ENCODE data around the gene TYK2.
A peak's percentile ranks its signal among the peaks of the same experiment; 100 is the strongest.

The TYK2 gene

DNA sequence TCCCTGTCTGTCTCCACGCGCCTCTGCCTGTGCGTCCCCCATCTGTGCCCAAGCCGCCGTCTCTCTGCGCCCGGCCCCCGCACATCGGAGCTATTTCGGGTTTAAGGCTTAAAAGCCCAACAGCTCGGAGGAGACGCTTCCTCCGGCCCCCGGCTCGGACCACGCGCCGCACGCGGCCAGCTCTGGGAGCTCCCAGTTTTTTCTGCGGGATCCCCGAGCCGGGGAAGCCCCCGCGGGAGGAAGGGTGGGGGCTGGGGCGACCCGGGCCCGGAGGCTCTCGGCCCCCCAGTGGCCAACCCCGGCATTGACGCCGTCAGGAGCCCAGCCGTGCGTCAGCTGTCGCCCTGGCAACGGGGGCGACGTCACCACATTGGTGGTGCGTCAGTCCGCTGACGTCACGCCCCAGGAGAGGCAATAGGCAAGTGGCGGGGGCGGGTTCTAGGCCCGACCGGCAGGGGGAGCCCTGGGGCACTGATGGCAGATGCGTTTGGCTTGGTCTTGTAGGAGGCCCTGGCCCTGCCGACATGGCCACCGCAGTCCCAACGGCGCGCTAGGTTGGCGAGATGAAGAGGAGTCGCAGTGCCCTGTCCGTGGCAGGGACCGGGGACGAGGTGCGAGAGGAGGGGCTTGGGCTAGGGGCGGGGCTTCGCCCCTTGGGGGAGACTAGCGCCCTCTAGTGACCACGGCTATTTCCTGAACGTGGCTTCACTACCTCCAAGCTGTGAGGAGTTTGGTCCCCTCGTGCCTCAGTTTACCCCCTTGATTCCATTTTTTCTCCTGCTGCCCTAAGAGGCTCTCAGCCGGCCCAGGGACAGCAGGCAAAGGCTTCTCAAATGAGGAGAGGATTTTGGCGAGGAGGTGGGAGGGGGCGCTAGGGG is 36.2 kb upstream of the TYK2 start (continued):
- TF ChIP-seq, protein P1, sequence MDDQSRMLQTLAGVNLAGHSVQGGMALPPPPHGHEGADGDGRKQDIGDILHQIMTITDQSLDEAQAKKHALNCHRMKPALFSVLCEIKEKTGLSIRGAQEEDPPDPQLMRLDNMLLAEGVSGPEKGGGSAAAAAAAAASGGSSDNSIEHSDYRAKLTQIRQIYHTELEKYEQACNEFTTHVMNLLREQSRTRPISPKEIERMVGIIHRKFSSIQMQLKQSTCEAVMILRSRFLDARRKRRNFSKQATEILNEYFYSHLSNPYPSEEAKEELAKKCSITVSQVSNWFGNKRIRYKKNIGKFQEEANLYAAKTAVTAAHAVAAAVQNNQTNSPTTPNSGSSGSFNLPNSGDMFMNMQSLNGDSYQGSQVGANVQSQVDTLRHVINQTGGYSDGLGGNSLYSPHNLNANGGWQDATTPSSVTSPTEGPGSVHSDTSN (CRISPR knock-in tag; IDR thresholded peaks at IDR 0.05): peak; percentile 45; the same call in 1 of the 2 replicates
- TF ChIP-seq, protein P2, sequence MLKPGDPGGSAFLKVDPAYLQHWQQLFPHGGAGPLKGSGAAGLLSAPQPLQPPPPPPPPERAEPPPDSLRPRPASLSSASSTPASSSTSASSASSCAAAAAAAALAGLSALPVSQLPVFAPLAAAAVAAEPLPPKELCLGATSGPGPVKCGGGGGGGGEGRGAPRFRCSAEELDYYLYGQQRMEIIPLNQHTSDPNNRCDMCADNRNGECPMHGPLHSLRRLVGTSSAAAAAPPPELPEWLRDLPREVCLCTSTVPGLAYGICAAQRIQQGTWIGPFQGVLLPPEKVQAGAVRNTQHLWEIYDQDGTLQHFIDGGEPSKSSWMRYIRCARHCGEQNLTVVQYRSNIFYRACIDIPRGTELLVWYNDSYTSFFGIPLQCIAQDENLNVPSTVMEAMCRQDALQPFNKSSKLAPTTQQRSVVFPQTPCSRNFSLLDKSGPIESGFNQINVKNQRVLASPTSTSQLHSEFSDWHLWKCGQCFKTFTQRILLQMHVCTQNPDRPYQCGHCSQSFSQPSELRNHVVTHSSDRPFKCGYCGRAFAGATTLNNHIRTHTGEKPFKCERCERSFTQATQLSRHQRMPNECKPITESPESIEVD (tag by site-specific recombination; IDR thresholded peaks at IDR 0.05): peak; percentile 43; the same call in 1 of the 2 replicates
- no peak for TF ChIP-seq PRDM1 (tag by site-specific recombination; IDR thresholded peaks at IDR 0.05)
- TF ChIP-seq, protein P3, sequence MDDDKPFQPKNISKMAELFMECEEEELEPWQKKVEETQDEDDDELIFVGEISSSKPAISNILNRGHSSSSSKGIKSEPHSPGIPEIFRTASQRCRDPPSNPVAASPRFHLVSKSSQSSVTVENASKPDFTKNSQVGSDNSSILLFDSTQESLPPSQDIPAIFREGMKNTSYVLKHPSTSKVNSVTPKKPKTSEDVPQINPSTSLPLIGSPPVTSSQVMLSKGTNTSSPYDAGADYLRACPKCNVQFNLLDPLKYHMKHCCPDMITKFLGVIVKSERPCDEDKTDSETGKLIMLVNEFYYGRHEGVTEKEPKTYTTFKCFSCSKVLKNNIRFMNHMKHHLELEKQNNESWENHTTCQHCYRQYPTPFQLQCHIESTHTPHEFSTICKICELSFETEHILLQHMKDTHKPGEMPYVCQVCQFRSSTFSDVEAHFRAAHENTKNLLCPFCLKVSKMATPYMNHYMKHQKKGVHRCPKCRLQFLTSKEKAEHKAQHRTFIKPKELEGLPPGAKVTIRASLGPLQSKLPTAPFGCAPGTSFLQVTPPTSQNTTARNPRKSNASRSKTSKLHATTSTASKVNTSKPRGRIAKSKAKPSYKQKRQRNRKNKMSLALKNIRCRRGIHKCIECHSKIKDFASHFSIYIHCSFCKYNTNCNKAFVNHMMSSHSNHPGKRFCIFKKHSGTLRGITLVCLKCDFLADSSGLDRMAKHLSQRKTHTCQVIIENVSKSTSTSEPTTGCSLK (tag by site-specific recombination; IDR thresholded peaks at IDR 0.05): no peak
- TF ChIP-seq, protein P4, sequence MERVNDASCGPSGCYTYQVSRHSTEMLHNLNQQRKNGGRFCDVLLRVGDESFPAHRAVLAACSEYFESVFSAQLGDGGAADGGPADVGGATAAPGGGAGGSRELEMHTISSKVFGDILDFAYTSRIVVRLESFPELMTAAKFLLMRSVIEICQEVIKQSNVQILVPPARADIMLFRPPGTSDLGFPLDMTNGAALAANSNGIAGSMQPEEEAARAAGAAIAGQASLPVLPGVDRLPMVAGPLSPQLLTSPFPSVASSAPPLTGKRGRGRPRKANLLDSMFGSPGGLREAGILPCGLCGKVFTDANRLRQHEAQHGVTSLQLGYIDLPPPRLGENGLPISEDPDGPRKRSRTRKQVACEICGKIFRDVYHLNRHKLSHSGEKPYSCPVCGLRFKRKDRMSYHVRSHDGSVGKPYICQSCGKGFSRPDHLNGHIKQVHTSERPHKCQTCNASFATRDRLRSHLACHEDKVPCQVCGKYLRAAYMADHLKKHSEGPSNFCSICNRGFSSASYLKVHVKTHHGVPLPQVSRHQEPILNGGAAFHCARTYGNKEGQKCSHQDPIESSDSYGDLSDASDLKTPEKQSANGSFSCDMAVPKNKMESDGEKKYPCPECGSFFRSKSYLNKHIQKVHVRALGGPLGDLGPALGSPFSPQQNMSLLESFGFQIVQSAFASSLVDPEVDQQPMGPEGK (tag by site-specific recombination; IDR thresholded peaks at IDR 0.05): peak; percentile 99
- TF ChIP-seq, protein P5, sequence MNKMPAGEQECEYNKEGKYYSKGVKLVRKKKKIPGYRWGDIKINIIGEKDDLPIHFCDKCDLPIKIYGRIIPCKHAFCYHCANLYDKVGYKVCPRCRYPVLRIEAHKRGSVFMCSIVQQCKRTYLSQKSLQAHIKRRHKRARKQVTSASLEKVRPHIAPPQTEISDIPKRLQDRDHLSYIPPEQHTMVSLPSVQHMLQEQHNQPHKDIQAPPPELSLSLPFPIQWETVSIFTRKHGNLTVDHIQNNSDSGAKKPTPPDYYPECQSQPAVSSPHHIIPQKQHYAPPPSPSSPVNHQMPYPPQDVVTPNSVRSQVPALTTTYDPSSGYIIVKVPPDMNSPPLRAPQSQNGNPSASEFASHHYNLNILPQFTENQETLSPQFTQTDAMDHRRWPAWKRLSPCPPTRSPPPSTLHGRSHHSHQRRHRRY (tag by site-specific recombination; IDR thresholded peaks at IDR 0.05): peak; percentile 81; the same call in 1 of the 2 replicates
- TF ChIP-seq ZNF239 (tag by site-specific recombination; IDR thresholded peaks at IDR 0.05): peak; percentile 95
- peak; percentile 87 for TF ChIP-seq YY1 (tag by site-specific recombination; IDR thresholded peaks at IDR 0.05)
- peak; percentile 97 for TF ChIP-seq GLIS1 (tag by site-specific recombination; IDR thresholded peaks at IDR 0.05)
- TF ChIP-seq, protein P6, sequence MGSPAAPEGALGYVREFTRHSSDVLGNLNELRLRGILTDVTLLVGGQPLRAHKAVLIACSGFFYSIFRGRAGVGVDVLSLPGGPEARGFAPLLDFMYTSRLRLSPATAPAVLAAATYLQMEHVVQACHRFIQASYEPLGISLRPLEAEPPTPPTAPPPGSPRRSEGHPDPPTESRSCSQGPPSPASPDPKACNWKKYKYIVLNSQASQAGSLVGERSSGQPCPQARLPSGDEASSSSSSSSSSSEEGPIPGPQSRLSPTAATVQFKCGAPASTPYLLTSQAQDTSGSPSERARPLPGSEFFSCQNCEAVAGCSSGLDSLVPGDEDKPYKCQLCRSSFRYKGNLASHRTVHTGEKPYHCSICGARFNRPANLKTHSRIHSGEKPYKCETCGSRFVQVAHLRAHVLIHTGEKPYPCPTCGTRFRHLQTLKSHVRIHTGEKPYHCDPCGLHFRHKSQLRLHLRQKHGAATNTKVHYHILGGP (tag by site-specific recombination; IDR thresholded peaks at IDR 0.05): no peak
- TF ChIP-seq, protein P7, sequence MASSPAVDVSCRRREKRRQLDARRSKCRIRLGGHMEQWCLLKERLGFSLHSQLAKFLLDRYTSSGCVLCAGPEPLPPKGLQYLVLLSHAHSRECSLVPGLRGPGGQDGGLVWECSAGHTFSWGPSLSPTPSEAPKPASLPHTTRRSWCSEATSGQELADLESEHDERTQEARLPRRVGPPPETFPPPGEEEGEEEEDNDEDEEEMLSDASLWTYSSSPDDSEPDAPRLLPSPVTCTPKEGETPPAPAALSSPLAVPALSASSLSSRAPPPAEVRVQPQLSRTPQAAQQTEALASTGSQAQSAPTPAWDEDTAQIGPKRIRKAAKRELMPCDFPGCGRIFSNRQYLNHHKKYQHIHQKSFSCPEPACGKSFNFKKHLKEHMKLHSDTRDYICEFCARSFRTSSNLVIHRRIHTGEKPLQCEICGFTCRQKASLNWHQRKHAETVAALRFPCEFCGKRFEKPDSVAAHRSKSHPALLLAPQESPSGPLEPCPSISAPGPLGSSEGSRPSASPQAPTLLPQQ (tag by site-specific recombination; IDR thresholded peaks at IDR 0.05): peak; percentile 94
- TF ChIP-seq, protein P8, sequence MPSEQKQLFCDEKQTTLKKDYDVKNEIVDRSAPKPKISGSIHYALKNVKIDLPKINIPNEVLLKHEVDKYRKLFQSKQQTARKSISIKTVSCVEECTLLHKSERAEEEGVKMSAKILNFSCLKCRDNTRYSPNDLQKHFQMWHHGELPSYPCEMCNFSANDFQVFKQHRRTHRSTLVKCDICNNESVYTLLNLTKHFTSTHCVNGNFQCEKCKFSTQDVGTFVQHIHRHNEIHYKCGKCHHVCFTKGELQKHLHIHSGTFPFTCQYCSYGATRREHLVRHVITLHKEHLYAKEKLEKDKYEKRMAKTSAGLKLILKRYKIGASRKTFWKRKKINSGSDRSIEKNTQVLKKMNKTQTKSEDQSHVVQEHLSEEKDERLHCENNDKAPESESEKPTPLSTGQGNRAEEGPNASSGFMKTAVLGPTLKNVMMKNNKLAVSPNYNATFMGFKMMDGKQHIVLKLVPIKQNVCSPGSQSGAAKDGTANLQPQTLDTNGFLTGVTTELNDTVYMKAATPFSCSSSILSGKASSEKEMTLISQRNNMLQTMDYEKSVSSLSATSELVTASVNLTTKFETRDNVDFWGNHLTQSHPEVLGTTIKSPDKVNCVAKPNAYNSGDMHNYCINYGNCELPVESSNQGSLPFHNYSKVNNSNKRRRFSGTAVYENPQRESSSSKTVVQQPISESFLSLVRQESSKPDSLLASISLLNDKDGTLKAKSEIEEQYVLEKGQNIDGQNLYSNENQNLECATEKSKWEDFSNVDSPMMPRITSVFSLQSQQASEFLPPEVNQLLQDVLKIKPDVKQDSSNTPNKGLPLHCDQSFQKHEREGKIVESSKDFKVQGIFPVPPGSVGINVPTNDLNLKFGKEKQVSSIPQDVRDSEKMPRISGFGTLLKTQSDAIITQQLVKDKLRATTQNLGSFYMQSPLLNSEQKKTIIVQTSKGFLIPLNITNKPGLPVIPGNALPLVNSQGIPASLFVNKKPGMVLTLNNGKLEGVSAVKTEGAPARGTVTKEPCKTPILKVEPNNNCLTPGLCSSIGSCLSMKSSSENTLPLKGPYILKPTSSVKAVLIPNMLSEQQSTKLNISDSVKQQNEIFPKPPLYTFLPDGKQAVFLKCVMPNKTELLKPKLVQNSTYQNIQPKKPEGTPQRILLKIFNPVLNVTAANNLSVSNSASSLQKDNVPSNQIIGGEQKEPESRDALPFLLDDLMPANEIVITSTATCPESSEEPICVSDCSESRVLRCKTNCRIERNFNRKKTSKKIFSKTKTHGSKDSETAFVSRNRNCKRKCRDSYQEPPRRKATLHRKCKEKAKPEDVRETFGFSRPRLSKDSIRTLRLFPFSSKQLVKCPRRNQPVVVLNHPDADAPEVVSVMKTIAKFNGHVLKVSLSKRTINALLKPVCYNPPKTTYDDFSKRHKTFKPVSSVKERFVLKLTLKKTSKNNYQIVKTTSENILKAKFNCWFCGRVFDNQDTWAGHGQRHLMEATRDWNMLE (tag by site-specific recombination; conservative IDR thresholded peaks at IDR 0.05; ENCODE audit: low read depth): peak; percentile 38; the same call in 1 of the 2 replicates
- no peak for TF ChIP-seq ZNF48 (tag by site-specific recombination; IDR thresholded peaks at IDR 0.05)
- TF ChIP-seq, protein P9, sequence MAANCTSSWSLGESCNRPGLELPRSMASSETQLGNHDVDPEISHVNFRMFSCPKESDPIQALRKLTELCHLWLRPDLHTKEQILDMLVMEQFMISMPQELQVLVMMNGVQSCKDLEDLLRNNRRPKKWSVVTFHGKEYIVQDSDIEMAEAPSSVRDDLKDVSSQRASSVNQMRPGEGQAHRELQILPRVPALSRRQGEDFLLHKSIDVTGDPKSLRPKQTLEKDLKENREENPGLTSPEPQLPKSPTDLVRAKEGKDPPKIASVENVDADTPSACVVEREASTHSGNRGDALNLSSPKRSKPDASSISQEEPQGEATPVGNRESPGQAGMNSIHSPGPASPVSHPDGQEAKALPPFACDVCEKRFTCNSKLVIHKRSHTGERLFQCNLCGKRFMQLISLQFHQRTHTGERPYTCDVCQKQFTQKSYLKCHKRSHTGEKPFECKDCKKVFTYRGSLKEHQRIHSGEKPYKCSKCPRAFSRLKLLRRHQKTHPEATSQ (tag by site-specific recombination; IDR thresholded peaks at IDR 0.05): peak; percentile 100
- peak; percentile 95; the same call in 1 of the 2 replicates for TF ChIP-seq GLI4 (tag by site-specific recombination; IDR thresholded peaks at IDR 0.05)
- TF ChIP-seq ZNF202 (tag by site-specific recombination; IDR thresholded peaks at IDR 0.05; ENCODE audit: borderline replicate concordance): no peak
- TF ChIP-seq ZNF792 (tag by site-specific recombination; IDR thresholded peaks at IDR 0.05): no peak
- TF ChIP-seq ZNF335 (tag by site-specific recombination; conservative IDR thresholded peaks at IDR 0.05): peak; percentile 80

Data from HEK293 (cell line).